Stimulated activated CD8-positive, alpha-beta memory T cell treated with anti-CD3 and anti-CD28 coated beads, Interleukin-7, amount 100 ng/mL, for 4 hours (primary cell): ENCODE data around the gene XYLT1.

Experiments used
- DNase-seq, 2 donors: peaks; one replicate each; pipeline ENCODE4 v3.0.0-alpha.2; 2020; ENCODE audit warnings: low read depth in 2 of 2

Gene XYLT1

DNA sequence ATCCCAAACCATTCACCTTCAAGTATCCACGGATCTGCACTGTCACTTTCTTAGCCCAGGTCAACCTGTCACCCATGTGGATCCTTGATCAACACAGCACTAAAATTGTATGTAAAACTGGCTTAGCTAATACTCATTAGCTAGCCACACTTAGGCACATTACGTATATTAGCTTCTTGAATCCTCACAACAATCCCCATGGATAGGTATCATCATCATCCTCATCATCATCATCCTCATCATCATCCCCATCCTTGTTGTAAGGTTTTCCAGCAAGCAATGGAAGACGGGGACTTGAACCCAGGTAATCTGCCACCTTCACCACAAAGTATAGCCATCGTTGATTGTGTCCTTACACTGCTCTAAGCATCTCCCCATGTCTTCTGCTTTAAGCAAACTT is 184.3 kb downstream of the XYLT1 start:
- DNase-seq = no peak

- DNase-seq = no peak
These were observed 187.7 kb downstream of the XYLT1 start for GRCh38 chr16:17283016-17283415.

- no peak for DNase-seq
These were observed 188.5 kb downstream of the XYLT1 start for GRCh38 chr16:17282247-17282646.

DNA sequence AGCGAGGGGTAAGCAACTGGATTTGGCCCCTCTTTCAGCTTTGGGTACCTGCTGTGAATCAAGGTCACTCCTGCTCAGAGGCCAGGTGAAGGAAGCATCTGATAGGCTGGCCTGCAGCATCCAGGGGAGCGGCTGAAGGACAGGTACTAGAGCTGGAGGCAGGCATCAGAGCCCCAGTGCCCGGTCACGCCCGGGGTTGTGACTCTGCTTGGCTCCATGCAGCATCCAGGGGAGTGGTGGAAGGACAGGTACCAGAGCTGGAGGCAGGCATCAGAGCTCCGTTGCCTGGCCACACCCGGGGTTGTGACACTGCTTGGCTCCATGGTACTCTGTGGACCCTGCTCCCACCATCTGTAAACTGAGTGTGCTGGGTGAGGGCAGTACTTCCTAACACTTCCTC is 189.7 kb downstream of the XYLT1 start:
- DNase-seq = no peak

DNA sequence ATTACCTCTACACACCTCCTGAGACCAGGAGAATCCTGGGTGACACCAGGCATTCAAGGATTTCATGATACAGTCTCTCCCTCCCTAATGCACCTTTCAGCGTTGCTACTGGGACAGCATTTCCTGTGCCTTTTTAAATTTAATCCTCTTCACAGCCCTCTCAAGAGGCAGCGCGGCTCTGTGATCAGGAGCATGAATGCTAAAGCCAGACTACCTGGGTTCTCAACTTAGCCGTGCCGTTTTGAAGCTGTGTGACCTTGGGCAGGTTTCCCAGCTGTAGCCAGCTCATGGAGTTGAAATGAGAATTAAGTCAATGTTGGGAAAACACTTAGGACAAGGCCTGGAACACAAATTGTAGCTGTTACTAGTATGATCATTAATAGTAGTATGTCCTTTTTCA is 191.8 kb downstream of the XYLT1 start:
- DNase-seq = no peak

GRCh38 chr16:17277981-17278381 is 192.8 kb downstream of the XYLT1 start:
- no peak for DNase-seq

GRCh38 chr16:17276610-17277009 is 194.2 kb downstream of the XYLT1 start:
- no peak for DNase-seq

GRCh38 chr16:17276010-17276530 is 194.7 kb downstream of the XYLT1 start:
- DNase-seq = no peak

DNA sequence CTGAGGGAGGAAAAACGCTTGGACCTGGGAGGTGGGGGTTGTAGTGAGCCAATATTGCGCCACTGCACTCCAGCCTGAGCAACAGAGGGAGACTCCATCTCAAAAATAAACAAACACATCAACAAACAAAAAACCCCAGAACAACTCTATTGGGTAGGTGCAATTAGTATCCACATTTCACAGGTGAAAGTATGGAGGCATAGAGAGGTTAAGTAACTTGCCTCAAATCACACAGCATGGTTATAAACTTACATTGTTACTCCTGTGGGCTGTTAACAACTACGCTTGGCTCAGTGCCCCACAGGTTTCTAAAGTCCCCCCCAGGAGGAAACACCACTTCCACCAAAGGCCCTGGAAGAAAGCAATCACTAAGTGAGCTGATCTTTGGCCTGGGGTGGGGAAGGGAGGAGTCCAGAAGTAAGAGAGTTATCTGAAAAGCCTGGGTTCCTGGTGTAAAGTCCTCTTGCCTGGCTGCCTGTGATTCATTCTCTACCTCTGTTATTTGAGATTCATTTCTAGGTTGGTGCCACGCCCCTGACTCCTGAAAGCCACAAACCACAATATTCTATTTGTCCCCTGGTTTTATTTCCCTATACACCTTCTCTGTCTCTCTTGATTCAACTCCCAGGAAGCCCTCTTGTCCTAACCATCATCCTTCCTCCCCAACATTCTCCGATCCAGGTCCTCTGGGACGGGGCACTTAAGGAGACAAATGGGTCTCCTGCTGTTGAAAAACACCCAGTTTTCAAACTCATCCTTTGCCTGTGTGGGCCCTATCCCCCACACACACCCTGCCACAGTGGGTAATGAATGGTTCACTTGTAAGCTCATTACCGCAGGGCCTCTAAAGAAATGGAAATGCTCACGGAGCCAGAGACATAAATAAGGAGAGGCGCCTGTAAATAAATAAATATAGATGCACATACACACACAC is 195.4 kb downstream of the XYLT1 start:
- DNase-seq = no peak

GRCh38 chr16:17273142-17273561 is 197.6 kb downstream of the XYLT1 start:
- DNase-seq = peak; percentile 9 to 19

DNA sequence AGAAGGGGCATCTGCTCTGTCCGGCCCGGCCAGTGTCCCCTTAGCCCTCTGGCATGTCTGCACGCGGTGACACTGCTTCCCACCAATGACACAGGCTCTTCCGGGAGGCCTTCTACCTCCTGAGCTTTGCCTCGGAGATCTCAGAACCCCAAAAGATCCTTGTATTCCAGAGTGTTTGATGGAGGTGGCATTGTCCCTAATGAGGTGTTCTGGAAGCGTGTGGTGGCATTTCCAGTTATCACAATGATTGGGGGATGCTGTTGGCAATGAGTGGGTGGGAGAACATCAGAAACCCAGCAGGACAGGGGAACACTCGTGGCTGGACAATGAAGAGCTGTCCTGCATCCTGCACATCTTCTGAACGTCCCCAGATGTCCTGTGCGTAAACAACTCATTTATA is 198.0 kb downstream of the XYLT1 start:
- no peak for DNase-seq

DNA sequence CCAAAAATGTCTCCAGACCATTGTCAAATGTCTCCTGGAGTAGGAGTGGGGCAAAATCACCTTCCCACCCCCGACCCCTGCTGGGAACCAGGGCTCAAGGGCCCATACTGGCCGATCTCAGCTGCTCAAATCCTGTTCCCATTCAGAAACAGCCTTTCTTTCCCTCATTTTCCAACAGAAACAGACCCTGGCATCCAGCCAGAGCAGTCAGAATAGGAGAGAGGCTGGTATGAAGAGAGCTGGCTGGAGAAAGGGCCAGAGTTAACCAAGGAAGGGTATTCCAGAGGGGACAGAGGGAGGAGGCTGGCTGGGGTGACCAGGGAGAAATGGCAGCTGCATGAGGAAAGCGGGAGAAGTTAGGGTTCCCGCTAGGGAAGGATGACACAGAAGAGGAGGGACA is 199.1 kb downstream of the XYLT1 start:
- DNase-seq = no peak

- DNase-seq = no peak
These were observed 200.1 kb downstream of the XYLT1 start for GRCh38 chr16:17270683-17271109.

DNA sequence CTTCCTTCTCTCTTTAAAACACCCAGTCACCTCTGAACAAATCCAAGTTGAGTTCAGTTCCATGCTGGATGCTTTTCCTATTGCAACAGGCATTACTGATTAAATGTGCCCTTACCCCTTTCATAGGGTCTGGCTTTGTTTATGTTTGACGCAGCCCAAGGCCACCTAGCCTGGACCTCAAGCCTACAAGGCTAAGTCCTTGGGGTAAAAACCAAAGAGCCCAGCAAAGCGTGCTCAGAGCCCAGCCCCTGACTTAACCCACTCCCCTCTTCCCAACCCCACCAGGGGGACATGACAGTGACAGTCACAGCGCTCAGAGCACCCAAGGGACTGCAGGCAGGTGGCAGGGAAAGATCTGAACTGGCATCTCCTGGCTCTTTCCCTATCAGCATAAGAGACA is 200.6 kb downstream of the XYLT1 start:
- no peak for DNase-seq

GRCh38 chr16:17269439-17269838 is 201.3 kb downstream of the XYLT1 start:
- no peak for DNase-seq

- no peak for DNase-seq
These were observed 204.0 kb downstream of the XYLT1 start for GRCh38 chr16:17266608-17267313.

- no peak for DNase-seq
These were observed 205.6 kb downstream of the XYLT1 start for GRCh38 chr16:17265154-17265553.

GRCh38 chr16:17261197-17261858 is 209.4 kb downstream of the XYLT1 start:
- DNase-seq = no peak

- DNase-seq = no peak
These were observed 210.4 kb downstream of the XYLT1 start for GRCh38 chr16:17260276-17260849.

DNA sequence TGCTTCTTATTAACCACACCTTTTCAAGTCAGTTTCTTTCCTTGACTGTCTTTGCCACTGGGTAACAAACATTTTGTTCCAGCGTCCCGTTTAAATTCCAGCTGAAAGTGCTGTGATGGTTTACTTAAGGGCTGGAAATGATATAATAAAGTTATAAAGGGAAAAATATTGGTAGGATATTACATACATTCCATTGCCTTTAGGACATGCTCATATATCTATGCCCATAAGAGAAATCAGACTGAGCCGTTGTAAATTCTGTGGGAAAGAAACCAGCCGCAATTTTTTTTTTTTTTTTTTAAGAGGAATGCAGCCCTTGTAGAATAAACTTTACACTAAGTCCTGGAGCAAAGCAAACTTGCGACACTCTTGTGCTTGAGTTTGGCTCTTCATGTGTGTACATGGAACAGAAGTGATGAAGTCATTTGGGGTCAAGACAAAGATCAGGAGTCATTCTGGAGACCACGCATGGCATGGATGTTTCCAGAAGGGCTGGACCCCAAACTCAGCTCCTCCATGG is 210.9 kb downstream of the XYLT1 start:
- no peak for DNase-seq

- no peak for DNase-seq
These were observed 211.7 kb downstream of the XYLT1 start for GRCh38 chr16:17258848-17259713.
